K562 (cell line): Measurements from ENCODE around the gene DAP.

Experiments used
- BHLHE40 ChIP-seq: IDR thresholded peaks from 2 replicates; pipeline ENCODE4 v1.6.1; 2011; ENCODE audit warnings: low read length, improper control_type of control experiment
- FOXM1 ChIP-seq, 2 experiments: fragments of 450-650 bp in 1 of 2; sonication (generic) in 1 of 2; formaldehyde crosslinking in 1 of 2; IDR thresholded peaks; 2 replicates each; pipeline versions ENCODE4 v1.6.1 to v1.9.0; 2017 to 2022; ENCODE audit warnings: low read depth in 2 of 2, mild to moderate bottlenecking in 2 of 2, missing genetic modification reagents in 1 of 2, moderate library complexity in 1 of 2
- NR2C1 ChIP-seq, 2 experiments: fragments of 450-650 bp; IDR thresholded peaks; 2 replicates each; pipeline ENCODE4 v1.6.1; 2017; ENCODE audit warnings: mild to moderate bottlenecking in 2 of 2, antibody characterized with exemption in 1 of 2, inconsistent platforms in 1 of 2, missing compliant biosample characterization in 1 of 2, missing genetic modification characterization in 1 of 2
- POLR2A ChIP-seq: fragments of 450-650 bp; conservative IDR thresholded peaks from 2 replicates; pipeline ENCODE4 v1.6.1; 2016
- SMAD1 ChIP-seq: fragments of 150-350 bp; IDR thresholded peaks from 2 replicates; pipeline ENCODE4 v1.6.1; 2014; ENCODE audit warnings: low read length, low read depth; ENCODE audit not compliant: partially characterized antibody
- TF ChIP-seq, protein P1 (sequence below): IDR thresholded peaks from 3 replicates; pipeline ENCODE4 v1.6.1; 2011; ENCODE audit warnings: borderline replicate concordance, mild to moderate bottlenecking; ENCODE audit not compliant: insufficient read length, insufficient read depth

DNA sequence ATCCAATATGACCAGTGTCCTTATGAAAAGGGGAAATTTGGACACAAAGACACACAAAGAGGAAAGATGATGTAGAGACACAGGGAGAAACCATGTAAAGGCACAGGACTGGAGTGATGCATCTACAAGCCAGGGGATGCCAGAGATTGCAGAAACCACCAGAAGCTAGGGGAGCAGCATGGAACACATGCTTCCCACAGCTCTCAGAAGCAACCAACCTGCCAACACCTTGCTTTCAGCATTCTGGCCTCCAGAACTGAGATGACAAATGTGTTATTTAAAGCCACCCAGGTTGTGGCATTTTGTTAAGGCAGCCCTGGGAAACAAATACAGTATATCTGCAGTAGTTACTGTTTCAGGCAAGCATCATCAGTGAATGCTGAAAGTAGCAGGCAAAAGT lies 23.2 kb downstream of the DAP start:
- TF ChIP-seq POLR2A (no peak), FOXM1 (IDR thresholded peaks at IDR 0.05; ENCODE audit: low read depth) (no peak), FOXM1 (CRISPR knock-in tag; IDR thresholded peaks at IDR 0.05; ENCODE audit: low read depth) (no peak), SMAD1 (no peak), NR2C1 (IDR thresholded peaks at IDR 0.05) (no peak), NR2C1 (tag; IDR thresholded peaks at IDR 0.05) (no peak), BHLHE40 (no peak)
- TF ChIP-seq, protein P1, sequence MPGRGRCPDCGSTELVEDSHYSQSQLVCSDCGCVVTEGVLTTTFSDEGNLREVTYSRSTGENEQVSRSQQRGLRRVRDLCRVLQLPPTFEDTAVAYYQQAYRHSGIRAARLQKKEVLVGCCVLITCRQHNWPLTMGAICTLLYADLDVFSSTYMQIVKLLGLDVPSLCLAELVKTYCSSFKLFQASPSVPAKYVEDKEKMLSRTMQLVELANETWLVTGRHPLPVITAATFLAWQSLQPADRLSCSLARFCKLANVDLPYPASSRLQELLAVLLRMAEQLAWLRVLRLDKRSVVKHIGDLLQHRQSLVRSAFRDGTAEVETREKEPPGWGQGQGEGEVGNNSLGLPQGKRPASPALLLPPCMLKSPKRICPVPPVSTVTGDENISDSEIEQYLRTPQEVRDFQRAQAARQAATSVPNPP: no peak
